Astrocyte (in vitro differentiated cells and primary cell): Measurements from ENCODE around the gene SETD1B. TPM values are rescaled to one million over a fixed set of nuclear protein-coding genes. Genes with fewer than 3 reads are reported as not detected.
"Not testable (repeated sequence)": the region's sequence is repeated elsewhere in the genome, so short reads cannot be mapped to it uniquely, and the experiment has no call there.

Experiments
- DNase-seq: peaks from one replicate; pipeline ENCODE4 v3.0.0-alpha.2; 2010; ENCODE audit warnings: low read depth
- FAIRE-seq: peaks from 2 replicates; lab custom pipeline; 2011; peaks lifted over from hg19 to GRCh38; lab: Jason Lieb, UNC
- H2AFZ ChIP-seq: 2 replicates; pipeline ENCODE4 v1.6.0; 2012; ENCODE audit warnings: low read depth, low read length, inconsistent platforms
- H3K27ac ChIP-seq: 2 replicates; pipeline ENCODE4 v1.5.1; 2011; ENCODE audit warnings: low read depth, low read length, inconsistent platforms
- H3K27me3 ChIP-seq: 2 replicates; pipeline ENCODE4 v1.6.0; 2011; ENCODE audit warnings: low read length, inconsistent platforms; ENCODE audit not compliant: insufficient read depth
- H3K36me3 ChIP-seq: 2 replicates; pipeline ENCODE4 v1.5.1; 2011; ENCODE audit warnings: low read length, inconsistent platforms; ENCODE audit not compliant: insufficient read depth
- H3K4me1 ChIP-seq: 2 replicates; pipeline ENCODE4 v1.5.1; 2011; ENCODE audit warnings: low read length, inconsistent platforms; ENCODE audit not compliant: insufficient read depth
- H3K4me2 ChIP-seq: 2 replicates; pipeline ENCODE4 v1.6.0; 2012; ENCODE audit warnings: low read length, inconsistent platforms
- H3K4me3 ChIP-seq: 2 replicates; pipeline ENCODE4 v1.5.1; 2011; ENCODE audit warnings: low read depth, mild to moderate bottlenecking, low read length, inconsistent platforms; ENCODE audit not compliant: insufficient read depth
- H3K79me2 ChIP-seq: 2 replicates; pipeline ENCODE4 v1.6.0; 2012; ENCODE audit warnings: mild to moderate bottlenecking, low read length, inconsistent platforms; ENCODE audit not compliant: insufficient read depth
- H3K9ac ChIP-seq: 2 replicates; pipeline ENCODE4 v1.6.0; 2012; ENCODE audit warnings: mild to moderate bottlenecking, low read length, inconsistent platforms
- H3K9me3 ChIP-seq: 2 replicates; pipeline ENCODE4 v1.5.1; 2012; ENCODE audit warnings: low read depth, mild to moderate bottlenecking, low read length, inconsistent platforms; ENCODE audit not compliant: insufficient read depth
- H4K20me1 ChIP-seq: 2 replicates; pipeline ENCODE4 v1.6.0; 2012; ENCODE audit warnings: low read length, inconsistent platforms; ENCODE audit not compliant: insufficient read depth
- H3K27ac Mint-ChIP-seq: one replicate; pipeline ENCODE4 v1.8.0; 2021; ENCODE audit warnings: mild to moderate bottlenecking, mixed read lengths; ENCODE audit not compliant: unreplicated experiment
- H3K27me3 Mint-ChIP-seq: one replicate; pipeline ENCODE4 v1.8.0; 2021; ENCODE audit warnings: low read depth, mixed read lengths; ENCODE audit not compliant: unreplicated experiment
- H3K36me3 Mint-ChIP-seq: one replicate; pipeline ENCODE4 v1.8.0; 2021; ENCODE audit warnings: low read depth, mixed read lengths; ENCODE audit not compliant: unreplicated experiment
- H3K4me1 Mint-ChIP-seq: one replicate; pipeline ENCODE4 v1.8.0; 2021; ENCODE audit warnings: low read depth, mixed read lengths; ENCODE audit not compliant: unreplicated experiment
- H3K4me3 Mint-ChIP-seq: one replicate; pipeline ENCODE4 v1.8.0; 2021; ENCODE audit warnings: mild to moderate bottlenecking, moderate library complexity, mixed read lengths; ENCODE audit not compliant: unreplicated experiment
- H3K9me3 Mint-ChIP-seq: one replicate; pipeline ENCODE4 v1.8.0; 2021; ENCODE audit warnings: mild to moderate bottlenecking, mixed read lengths; ENCODE audit not compliant: unreplicated experiment
- EZH2 ChIP-seq: IDR thresholded peaks from 2 replicates; pipeline ENCODE4 v1.6.1; 2012; ENCODE audit warnings: mild to moderate bottlenecking, low read length, inconsistent platforms; ENCODE audit not compliant: insufficient read depth
- total RNA-seq: library from RNA; stranded (reverse); gene quantifications from 2 replicates; pipeline ENCODE4 v1.2.1, GENCODE V29; 2021
- TF ChIP-seq, protein P1 (sequence below): IDR thresholded peaks from 2 replicates; pipeline ENCODE4 v1.5.1; 2011; ENCODE audit warnings: low read depth, mild to moderate bottlenecking, inconsistent platforms, low read length, moderate library complexity; ENCODE audit not compliant: insufficient read depth

Gene SETD1B
- total RNA-seq, 1 donor from 2014 or later, result 24.0 TPM

DNA sequence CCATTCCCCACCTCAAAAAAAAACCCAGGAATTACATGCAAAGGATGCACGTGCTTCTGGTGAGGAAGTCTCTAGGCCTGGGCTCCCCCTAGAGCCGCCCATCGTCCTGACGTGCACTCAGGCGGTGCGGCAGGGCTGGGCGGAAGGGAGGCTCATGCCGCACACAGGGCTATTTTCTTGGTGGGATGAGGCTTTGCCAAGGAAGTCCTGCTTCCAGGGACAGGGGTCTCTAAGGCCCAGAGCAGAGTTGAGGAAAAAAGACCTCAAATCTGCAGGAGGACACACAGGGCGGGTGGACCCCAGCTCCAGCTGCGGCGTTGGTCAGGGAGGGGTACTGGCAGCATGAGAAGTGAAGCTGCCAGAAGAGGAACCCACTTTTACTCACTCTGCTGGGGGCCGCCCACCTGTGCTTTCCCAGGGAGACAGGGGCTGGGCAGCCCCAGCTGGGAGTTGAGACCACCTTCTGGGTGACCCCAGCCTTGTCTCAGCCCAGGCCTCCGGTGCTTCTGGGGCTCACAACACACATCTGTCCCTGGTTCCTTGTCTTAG, 14.5 kb upstream of the SETD1B start:
- Histone ChIP-seq H3K27me3 (no peaks in the 10 kb centered on the region), H3K27ac (no peak overlapping the region), H3K9ac (no peak overlapping the region), H3K4me3 (no peak overlapping the region), H3K4me2 (no peak overlapping the region), H3K79me2 (no peaks in the 10 kb centered on the region), H3K9me3 (no peaks in the 10 kb centered on the region), H3K36me3 (no peaks in the 10 kb centered on the region), H3K4me1 (peaks cover 35% of the 10 kb centered on the region), H4K20me1 (peaks cover 14% of the 10 kb centered on the region), H2AFZ (no peak overlapping the region)
- no peaks in the 10 kb centered on the region for H3K9me3 Mint-ChIP-seq
- FAIRE-seq, result no peak
- H3K27me3 Mint-ChIP-seq, result no peaks in the 10 kb centered on the region
- H3K4me3 Mint-ChIP-seq, result no peak overlapping the region
- TF ChIP-seq, protein P1, sequence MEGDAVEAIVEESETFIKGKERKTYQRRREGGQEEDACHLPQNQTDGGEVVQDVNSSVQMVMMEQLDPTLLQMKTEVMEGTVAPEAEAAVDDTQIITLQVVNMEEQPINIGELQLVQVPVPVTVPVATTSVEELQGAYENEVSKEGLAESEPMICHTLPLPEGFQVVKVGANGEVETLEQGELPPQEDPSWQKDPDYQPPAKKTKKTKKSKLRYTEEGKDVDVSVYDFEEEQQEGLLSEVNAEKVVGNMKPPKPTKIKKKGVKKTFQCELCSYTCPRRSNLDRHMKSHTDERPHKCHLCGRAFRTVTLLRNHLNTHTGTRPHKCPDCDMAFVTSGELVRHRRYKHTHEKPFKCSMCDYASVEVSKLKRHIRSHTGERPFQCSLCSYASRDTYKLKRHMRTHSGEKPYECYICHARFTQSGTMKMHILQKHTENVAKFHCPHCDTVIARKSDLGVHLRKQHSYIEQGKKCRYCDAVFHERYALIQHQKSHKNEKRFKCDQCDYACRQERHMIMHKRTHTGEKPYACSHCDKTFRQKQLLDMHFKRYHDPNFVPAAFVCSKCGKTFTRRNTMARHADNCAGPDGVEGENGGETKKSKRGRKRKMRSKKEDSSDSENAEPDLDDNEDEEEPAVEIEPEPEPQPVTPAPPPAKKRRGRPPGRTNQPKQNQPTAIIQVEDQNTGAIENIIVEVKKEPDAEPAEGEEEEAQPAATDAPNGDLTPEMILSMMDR, result no peak
- no peak for TF ChIP-seq EZH2
- peaks cover 22% of the 10 kb centered on the region for H3K4me1 Mint-ChIP-seq
- peaks cover 2% of the 10 kb centered on the region for H3K36me3 Mint-ChIP-seq
- DNase-seq, result no peak
- no peak overlapping the region for H3K27ac Mint-ChIP-seq

DNA sequence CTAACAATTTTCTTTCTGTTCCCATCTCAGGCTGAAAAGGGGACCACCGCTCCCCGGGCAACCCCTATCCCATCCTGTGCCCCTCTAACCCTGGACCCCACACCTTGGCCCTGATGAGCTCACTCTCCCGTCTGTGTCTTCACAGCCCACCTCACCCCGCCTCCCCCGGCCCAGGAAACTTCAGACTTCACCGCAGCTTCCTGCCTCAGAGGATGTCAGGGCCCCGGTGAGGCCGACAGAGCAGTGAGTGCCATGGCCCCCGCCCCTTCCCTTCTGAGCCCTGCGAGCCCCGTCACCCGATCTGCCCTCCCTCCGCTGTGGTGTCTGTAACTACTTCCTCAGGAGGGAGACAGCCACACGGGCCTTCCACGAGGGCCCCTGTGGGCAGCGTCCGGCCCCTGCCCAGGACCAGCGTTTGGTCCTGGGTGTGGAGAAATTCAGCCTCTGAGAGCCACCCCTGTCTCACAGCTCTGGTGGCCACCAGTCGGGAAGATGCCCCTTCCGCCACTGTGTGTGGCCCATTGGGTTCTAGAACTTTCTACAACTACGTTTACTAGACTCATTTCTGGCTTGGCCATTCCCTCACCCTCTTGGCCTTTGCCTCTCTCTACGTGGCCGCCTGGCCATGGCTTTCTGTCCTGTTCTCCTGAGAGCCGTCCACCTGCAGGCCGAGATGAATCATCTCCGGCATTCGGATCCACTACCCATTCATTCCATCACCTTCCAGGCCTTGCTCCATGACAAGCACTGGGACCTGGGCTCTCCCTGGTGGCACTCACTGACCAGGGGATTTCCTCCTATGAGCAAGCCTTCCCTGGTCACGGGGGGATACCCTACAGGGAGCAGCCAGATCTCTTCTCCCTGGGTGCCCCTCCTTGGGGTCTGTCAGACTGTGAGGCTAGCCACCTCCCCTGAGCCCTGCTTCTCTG, 13.7 kb upstream of the SETD1B start:
- no peak for FAIRE-seq
- Histone ChIP-seq H3K9ac (no peak overlapping the region), H3K4me2 (no peak overlapping the region), H3K4me3 (no peak overlapping the region), H3K36me3 (no peaks in the 10 kb centered on the region), H3K27ac (no peak overlapping the region), H4K20me1 (peaks cover 15% of the 10 kb centered on the region), H3K79me2 (peaks cover 2% of the 10 kb centered on the region), H3K9me3 (no peaks in the 10 kb centered on the region), H2AFZ (no peak overlapping the region), H3K4me1 (peaks cover 35% of the 10 kb centered on the region), H3K27me3 (no peaks in the 10 kb centered on the region)
- no peaks in the 10 kb centered on the region for H3K9me3 Mint-ChIP-seq
- peaks cover 22% of the 10 kb centered on the region for H3K4me1 Mint-ChIP-seq
- no peak for DNase-seq
- TF ChIP-seq, protein P1, result no peak
- TF ChIP-seq EZH2, result no peak
- H3K27ac Mint-ChIP-seq, result no peak overlapping the region
- no peak overlapping the region for H3K4me3 Mint-ChIP-seq
- peaks cover 2% of the 10 kb centered on the region for H3K36me3 Mint-ChIP-seq
- H3K27me3 Mint-ChIP-seq, result no peaks in the 10 kb centered on the region

DNA sequence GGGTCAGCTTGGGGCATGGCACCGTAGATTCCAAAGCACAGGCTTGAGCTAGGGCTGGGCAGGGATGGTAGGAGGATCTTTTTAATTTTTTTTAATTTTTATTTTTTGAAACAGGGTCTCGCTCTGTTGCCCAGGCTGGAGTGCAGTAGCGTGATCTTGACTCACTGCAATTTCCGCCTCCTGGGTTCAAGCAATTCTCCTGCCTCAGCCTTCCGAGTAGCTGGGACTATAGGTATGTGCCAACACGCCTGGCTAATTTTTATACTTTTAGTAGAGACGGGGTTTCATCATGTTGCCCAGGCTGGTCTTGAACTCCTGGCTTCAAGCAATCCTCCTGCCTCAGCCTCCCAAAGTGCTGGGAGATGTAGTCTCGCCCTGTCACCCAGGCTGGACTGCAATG, 13.0 kb upstream of the SETD1B start:
- FAIRE-seq, H3K36me3 ChIP-seq, H3K27ac ChIP-seq, H3K79me2 ChIP-seq, DNase-seq, H3K4me3 Mint-ChIP-seq, H3K36me3 Mint-ChIP-seq, H3K4me2 ChIP-seq, H2AFZ ChIP-seq, H3K9ac ChIP-seq, H3K9me3 Mint-ChIP-seq, H3K27me3 Mint-ChIP-seq, H3K4me3 ChIP-seq, H3K27me3 ChIP-seq, H3K9me3 ChIP-seq: not testable (repeated sequence)
- Mint-ChIP-seq H3K4me1 (peaks cover 25% of the 10 kb centered on the region), H3K27ac (peak overlapping the region; percentile 26)
- peaks cover 21% of the 10 kb centered on the region for H4K20me1 ChIP-seq
- H3K4me1 ChIP-seq, result peaks cover 35% of the 10 kb centered on the region
